Mesenchymal stem cell (in vitro differentiated cells and primary cell): ENCODE results near the gene CREB3L1.

Experiments
- DNase-seq: peaks from one replicate; pipeline ENCODE4 v3.0.0-alpha.2; 2013
- H2AFZ ChIP-seq: one replicate; pipeline ENCODE4 v1.6.1; 2013; ENCODE audit warnings: low read depth, mild to moderate bottlenecking, control low read depth, inconsistent platforms, low read length, moderate library complexity
- H2AK5ac ChIP-seq: 2 replicates; pipeline ENCODE4 v1.6.1; 2013; ENCODE audit warnings: low read length, moderate library complexity, mild to moderate bottlenecking, inconsistent platforms; ENCODE audit not compliant: severe bottlenecking
- H2BK120ac ChIP-seq: one replicate; pipeline ENCODE4 v1.6.1; 2013; ENCODE audit warnings: low read depth, mild to moderate bottlenecking, inconsistent platforms, low read length, moderate library complexity
- H2BK12ac ChIP-seq, 2 experiments: one replicate each; pipeline ENCODE4 v1.6.1; 2013; ENCODE audit warnings: inconsistent platforms in 2 of 2, low read length in 2 of 2, mild to moderate bottlenecking in 2 of 2, moderate library complexity in 2 of 2, control low read depth in 1 of 2
- H2BK15ac ChIP-seq: one replicate; pipeline ENCODE4 v1.6.1; 2013; ENCODE audit warnings: mild to moderate bottlenecking, low read depth, inconsistent platforms; ENCODE audit not compliant: poor library complexity, severe bottlenecking
- H2BK5ac ChIP-seq: 2 replicates; pipeline ENCODE4 v1.6.1; 2013; ENCODE audit warnings: low read depth, mild to moderate bottlenecking, low read length, control low read depth, inconsistent platforms; ENCODE audit not compliant: poor library complexity, severe bottlenecking
- H3K14ac ChIP-seq, 2 experiments: one replicate each; pipeline ENCODE4 v1.6.1; 2013; ENCODE audit warnings: inconsistent platforms in 2 of 2, low read length in 2 of 2, control low read depth in 1 of 2, mild to moderate bottlenecking in 1 of 2, moderate library complexity in 1 of 2
- H3K18ac ChIP-seq, 2 experiments: one replicate each; pipeline ENCODE4 v1.6.1; 2013; ENCODE audit warnings: inconsistent platforms in 2 of 2, low read length in 2 of 2, control low read depth in 1 of 2, low read depth in 1 of 2, mild to moderate bottlenecking in 1 of 2
- H3K23ac ChIP-seq, 2 experiments: one replicate each; pipeline ENCODE4 v1.6.1; 2013; ENCODE audit warnings: inconsistent platforms in 2 of 2, low read length in 2 of 2, mild to moderate bottlenecking in 2 of 2, moderate library complexity in 2 of 2, control low read depth in 1 of 2
- H3K27ac ChIP-seq: 2 replicates; pipeline ENCODE4 v1.5.1; 2013; ENCODE audit warnings: mild to moderate bottlenecking, moderate library complexity, low read length, control low read depth, inconsistent platforms; ENCODE audit not compliant: poor library complexity, severe bottlenecking
- H3K27me3 ChIP-seq, 2 experiments: 2 replicates each; pipeline versions ENCODE4 v1.6.1 to v1.7.0; 2013; ENCODE audit warnings: low read length in 2 of 2, mild to moderate bottlenecking in 2 of 2, moderate library complexity in 2 of 2, control low read depth in 1 of 2, inconsistent platforms in 1 of 2; ENCODE audit not compliant: control insufficient read depth in 1 of 2, insufficient read depth in 1 of 2
- H3K36me3 ChIP-seq, 2 experiments: 2 replicates each; pipeline versions ENCODE4 v1.6.1 to v1.7.0; 2013; ENCODE audit warnings: low read length in 2 of 2, control low read depth in 1 of 2, inconsistent platforms in 1 of 2, low read depth in 1 of 2, mild to moderate bottlenecking in 1 of 2; ENCODE audit not compliant: insufficient read depth in 2 of 2, control insufficient read depth in 1 of 2
- H3K4ac ChIP-seq, 2 experiments: one replicate each; pipeline ENCODE4 v1.6.1; 2013; ENCODE audit warnings: inconsistent platforms in 2 of 2, low read length in 2 of 2, mild to moderate bottlenecking in 2 of 2, moderate library complexity in 2 of 2, control low read depth in 1 of 2, low read depth in 1 of 2
- H3K4me1 ChIP-seq: 2 replicates; pipeline ENCODE4 v1.6.1; 2013; ENCODE audit warnings: low read depth, low read length, control low read depth; ENCODE audit not compliant: control insufficient read depth, insufficient read depth
- H3K4me2 ChIP-seq: 2 replicates; pipeline ENCODE4 v1.6.1; 2013; ENCODE audit warnings: low read length, mild to moderate bottlenecking, inconsistent platforms; ENCODE audit not compliant: poor library complexity, severe bottlenecking
- H3K4me3 ChIP-seq, 2 experiments: 2 replicates each; pipeline versions ENCODE4 v1.5.1 to v1.7.0; 2013; ENCODE audit warnings: low read length in 2 of 2, mild to moderate bottlenecking in 2 of 2, control low read depth in 1 of 2, low read depth in 1 of 2; ENCODE audit not compliant: insufficient read depth in 1 of 2
- H3K79me1 ChIP-seq: replicated peaks from 2 replicates; pipeline ENCODE4 v1.6.1; 2013; ENCODE audit warnings: mild to moderate bottlenecking, control low read depth, low read length, inconsistent platforms; ENCODE audit not compliant: poor library complexity, severe bottlenecking
- H3K9ac ChIP-seq: 2 replicates; pipeline ENCODE4 v1.7.0; 2013; ENCODE audit warnings: mild to moderate bottlenecking, low read length, moderate library complexity
- H3K9me3 ChIP-seq: 2 replicates; pipeline ENCODE4 v1.7.0; 2013; ENCODE audit warnings: mild to moderate bottlenecking, low read length; ENCODE audit not compliant: control insufficient read depth
- H4K8ac ChIP-seq: one replicate; pipeline ENCODE4 v1.6.1; 2013; ENCODE audit warnings: inconsistent platforms, mild to moderate bottlenecking, low read length, moderate library complexity
- H4K91ac ChIP-seq: one replicate; pipeline ENCODE4 v1.6.1; 2013; ENCODE audit warnings: mild to moderate bottlenecking, low read length, inconsistent platforms
- WGBS: methylation state at CpG from one replicate; pipeline ENCODE4 v1.1.7; 2013; ENCODE audit warnings: mixed read lengths; 5-methylcytosine and 5-hydroxymethylcytosine counted together

Gene CREB3L1

DNA sequence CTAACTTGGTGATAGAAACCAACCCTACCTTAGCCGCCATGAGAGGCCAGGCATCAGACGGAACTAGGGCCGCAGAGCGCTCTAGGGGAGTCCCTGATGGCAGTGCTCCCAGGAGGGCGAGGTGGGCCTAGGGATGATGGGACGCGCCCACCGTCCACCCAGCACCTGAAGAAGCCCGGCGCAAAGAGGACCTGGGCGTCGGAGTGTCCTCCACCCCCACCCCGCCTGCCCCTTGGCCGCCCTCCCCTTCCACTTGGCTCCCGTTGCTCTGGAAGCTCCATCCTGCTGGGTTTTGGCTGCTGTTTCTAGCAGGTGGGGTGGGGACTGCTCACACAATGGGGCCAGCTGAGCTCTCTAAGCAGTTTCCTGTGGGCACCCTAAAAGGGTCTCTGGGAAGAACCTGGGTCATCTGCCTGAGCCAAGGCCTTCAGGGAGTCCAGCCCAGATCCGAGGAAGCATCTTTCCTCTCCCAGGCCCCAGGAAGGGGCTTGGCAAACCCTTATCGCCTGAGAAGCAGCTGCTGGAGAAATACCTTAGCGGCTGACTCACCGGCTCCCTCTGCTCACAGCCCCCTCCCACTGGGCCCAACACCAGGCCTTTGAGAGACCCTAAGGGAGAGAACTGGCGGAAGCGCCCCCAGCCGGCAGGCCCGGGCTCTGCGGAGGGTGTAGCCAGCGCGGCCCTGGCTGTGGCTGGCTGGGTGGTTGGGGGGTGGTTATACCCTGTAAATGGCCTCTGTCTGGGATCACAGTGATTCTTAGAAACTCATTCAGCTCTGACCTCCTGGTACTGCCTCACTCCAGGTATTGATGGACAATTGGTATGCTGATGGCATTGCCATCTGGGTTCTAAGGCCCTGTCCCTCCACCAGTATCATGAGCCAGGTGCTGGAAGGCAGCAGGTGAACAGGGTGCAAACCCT, 19.3 kb downstream of the CREB3L1 start:
- Histone ChIP-seq H2BK15ac (peak overlapping the region; percentile 99), H3K79me1 (peaks cover 12% of the 10 kb centered on the region), H4K91ac (peak overlapping the region; percentile 92), H3K4me3 (peak overlapping the region in 1 of 2 experiments; percentile 77), H3K27me3 (no peaks in the 10 kb centered on the region), H3K36me3 (peaks cover 12 to 21% of the 10 kb centered on the region in 2 experiments), H3K18ac (peak overlapping the region; percentile 41 to 91), H2AK5ac (peak overlapping the region; percentile 73), H3K4me1 (peaks cover 51% of the 10 kb centered on the region), H3K14ac (peak overlapping the region in 1 of 2 experiments; percentile 91), H3K4ac (peak overlapping the region; percentile 42 to 82), H3K9ac (peak overlapping the region; percentile 87), H2BK120ac (peak overlapping the region; percentile 97), H3K4me2 (peak overlapping the region; percentile 66), H2BK5ac (peak overlapping the region; percentile 10), H3K9me3 (no peaks in the 10 kb centered on the region), H3K23ac (peak overlapping the region in 1 of 2 experiments; percentile 34), H3K27ac (peak overlapping the region; percentile 92), H2BK12ac (peak overlapping the region; percentile 81 to 92), H2AFZ (no peak overlapping the region), H4K8ac (peak overlapping the region; percentile 71)
- 30% methylated on average over 21 of the region's 26 CpGs for WGBS
- peak; percentile 96 for DNase-seq

DNA sequence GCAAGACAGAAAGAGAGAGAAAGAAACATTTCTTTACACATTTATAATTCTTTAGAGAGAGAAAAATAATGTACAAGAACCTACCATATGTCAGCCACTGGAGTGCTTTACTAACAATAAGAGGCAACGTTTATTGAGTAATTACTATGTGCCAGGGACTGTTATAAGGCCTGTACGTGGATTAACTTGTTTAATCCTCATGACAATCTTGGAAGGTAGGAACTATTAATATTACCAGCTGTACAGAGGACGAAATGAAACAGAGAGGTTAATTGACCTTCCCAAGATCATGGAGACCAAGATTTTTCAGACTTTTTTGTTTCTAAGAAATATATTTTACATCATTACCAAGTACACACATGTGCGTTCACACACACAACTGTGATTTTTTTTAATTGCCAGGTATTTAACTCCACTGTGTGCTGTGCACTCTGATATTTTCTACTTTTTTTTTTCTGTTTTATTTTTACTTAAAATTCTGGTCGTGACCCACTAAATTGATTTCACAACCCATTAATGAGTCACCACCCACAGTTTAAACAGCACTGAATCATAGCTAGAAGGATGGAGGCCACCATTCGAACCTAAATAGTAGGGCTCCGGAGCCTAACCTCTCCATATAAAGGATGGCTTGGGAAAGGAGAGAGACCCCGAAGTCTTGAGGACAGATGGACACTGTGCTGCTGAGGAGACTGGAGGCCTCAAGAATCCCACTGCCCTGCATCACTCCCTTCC, 21.4 kb downstream of the CREB3L1 start:
- H3K14ac ChIP-seq: no peak overlapping the region
- peak overlapping the region in 1 of 2 experiments; percentile 73 for H3K4ac ChIP-seq
- no peak overlapping the region for H2BK120ac ChIP-seq
- H3K9ac ChIP-seq: peak overlapping the region; percentile 74
- 5% methylated on average over 7 of the region's 8 CpGs for WGBS
- H3K4me2 ChIP-seq: no peak overlapping the region
- no peak overlapping the region for H2BK15ac ChIP-seq
- peak; percentile 92 for DNase-seq
- no peak overlapping the region for H2AK5ac ChIP-seq
- no peaks in the 10 kb centered on the region for H3K27me3 ChIP-seq
- no peak overlapping the region for H2AFZ ChIP-seq
- peaks cover 15% of the 10 kb centered on the region for H3K79me1 ChIP-seq
- no peak overlapping the region for H3K23ac ChIP-seq
- H4K91ac ChIP-seq: peak overlapping the region; percentile 34
- peak overlapping the region in 1 of 2 experiments; percentile 34 for H3K18ac ChIP-seq
- H4K8ac ChIP-seq: peak overlapping the region; percentile 35
- no peak overlapping the region for H2BK12ac ChIP-seq
- peaks cover 36% of the 10 kb centered on the region for H3K4me1 ChIP-seq
- H2BK5ac ChIP-seq: no peak overlapping the region
- H3K36me3 ChIP-seq: peaks cover 26 to 28% of the 10 kb centered on the region in 2 experiments
- peak overlapping the region in 1 of 2 experiments; percentile 71 for H3K4me3 ChIP-seq
- H3K9me3 ChIP-seq: no peaks in the 10 kb centered on the region
- H3K27ac ChIP-seq: peak overlapping the region; percentile 31

DNA sequence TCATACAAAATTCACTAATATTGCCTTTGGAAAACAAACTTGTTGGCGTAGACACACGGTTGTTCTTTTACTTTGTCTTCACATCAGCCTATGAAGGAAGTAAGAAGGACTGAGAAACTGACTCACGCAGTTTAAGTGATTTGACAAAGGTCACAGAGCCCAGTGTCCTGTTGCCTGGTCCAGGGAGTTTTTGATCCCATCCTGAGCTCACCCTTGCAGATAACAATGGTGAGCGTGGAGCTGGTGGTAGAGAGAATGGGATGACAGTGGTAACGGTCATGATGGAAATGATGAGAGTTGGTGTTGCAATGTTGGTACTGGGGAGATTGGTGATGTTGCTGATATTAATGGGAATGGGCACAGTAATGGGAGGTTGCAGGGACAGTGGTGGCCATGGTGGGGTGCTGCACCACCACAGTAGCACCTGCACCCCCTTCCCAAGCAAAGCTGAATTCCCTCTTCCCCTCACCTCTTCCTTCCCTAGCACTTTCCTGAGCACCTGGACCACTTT, 22.0 kb downstream of the CREB3L1 start:
- Histone ChIP-seq H3K27me3 (no peaks in the 10 kb centered on the region), H3K18ac (peak overlapping the region; percentile 34 to 89), H3K36me3 (peaks cover 28 to 30% of the 10 kb centered on the region in 2 experiments), H3K79me1 (peaks cover 15% of the 10 kb centered on the region), H3K4me2 (no peak overlapping the region), H3K9me3 (no peaks in the 10 kb centered on the region), H3K23ac (no peak overlapping the region), H2BK15ac (peak overlapping the region; percentile 26), H3K9ac (peak overlapping the region; percentile 74), H3K4me1 (peaks cover 29% of the 10 kb centered on the region), H2AFZ (no peak overlapping the region), H2AK5ac (no peak overlapping the region), H2BK120ac (peak overlapping the region; percentile 51), H4K8ac (peak overlapping the region; percentile 57), H3K27ac (peak overlapping the region; percentile 16), H3K4me3 (peak overlapping the region in 1 of 2 experiments; percentile 71), H4K91ac (peak overlapping the region; percentile 34), H2BK5ac (no peak overlapping the region), H3K14ac (peak overlapping the region in 1 of 2 experiments; percentile 86), H3K4ac (peak overlapping the region in 1 of 2 experiments; percentile 73), H2BK12ac (peak overlapping the region in 1 of 2 experiments; percentile 91)
- DNase-seq: peak; percentile 77
- WGBS: 19% methylated on average over 4 of the region's 5 CpGs
